GM18951 (cell line): ENCODE results near the gene SORL1-AS1.
A peak's percentile ranks its signal among the peaks of the same experiment; 100 is the strongest.

Source experiments
- POLR2A ChIP-seq: IDR thresholded peaks from 4 replicates; pipeline ENCODE4 v1.6.1; 2011; ENCODE audit warnings: mild to moderate bottlenecking; ENCODE audit not compliant: insufficient read length, insufficient read depth; ENCODE audit errors: extremely low read depth
- in situ Hi-C: fragments of 300-500 bp; cut with MboI; formaldehyde crosslinking; loops from one replicate; pipeline ENCODE4 v1.12.0; 2022; ENCODE audit warnings: low sequenced_read_pairs, mixed read lengths, inconsistent platforms; ENCODE audit not compliant: unreplicated experiment

SORL1-AS1 gene

DNA sequence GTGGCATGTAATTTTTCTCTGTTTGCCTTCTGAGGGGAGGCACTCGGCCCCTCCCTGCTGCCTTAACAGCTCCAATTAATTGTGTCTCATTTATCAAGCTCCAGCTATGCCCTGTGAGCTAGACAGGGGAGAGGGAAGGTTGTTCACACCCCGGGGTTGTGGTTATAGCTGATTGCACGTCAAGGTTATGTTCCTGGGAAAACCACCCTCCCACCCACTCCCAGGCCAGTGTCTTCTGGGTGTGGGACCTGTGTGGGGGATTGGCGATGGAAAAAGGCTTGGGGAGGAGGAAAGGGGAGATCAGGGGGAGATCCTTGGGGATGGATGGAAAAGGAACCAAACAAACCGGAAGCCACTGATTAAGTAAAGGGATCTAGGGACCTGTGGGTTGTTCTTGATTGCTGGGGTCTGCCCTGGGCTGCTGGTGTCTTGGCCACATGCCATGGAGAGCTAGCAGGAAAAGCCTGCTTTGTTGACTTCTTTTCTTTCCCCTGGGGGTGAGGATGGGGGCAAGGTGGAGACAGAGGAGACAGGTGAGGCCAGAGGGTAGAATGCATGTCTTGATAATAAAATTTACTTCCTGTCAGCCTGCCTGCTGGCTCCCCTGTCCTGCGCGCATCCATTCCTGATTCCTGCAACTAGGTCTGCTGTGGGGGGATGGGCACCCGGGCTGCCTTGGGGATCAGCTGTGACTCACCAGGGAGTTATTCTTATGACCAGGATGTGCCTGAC is 13.5 kb upstream of the SORL1-AS1 start:
- in situ Hi-C loops = no loop called here

DNA sequence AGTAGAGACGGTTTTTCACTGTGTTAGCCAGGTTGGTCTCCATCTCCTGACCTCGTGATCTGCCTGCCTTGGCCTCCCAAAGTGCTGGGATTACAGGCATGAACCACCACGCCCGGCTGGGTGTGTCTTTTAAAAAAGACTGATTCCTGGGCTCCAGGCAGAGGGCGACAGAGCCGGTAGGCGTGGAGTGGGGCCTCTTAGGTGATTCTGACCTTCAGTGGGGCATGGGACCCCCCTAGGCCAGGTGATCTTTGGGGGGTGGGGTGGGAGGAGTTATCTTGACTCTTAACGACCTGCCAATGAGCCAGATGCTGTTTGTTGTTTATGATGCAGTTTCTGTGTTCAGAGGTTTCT is 12.9 kb upstream of the SORL1-AS1 start:
- in situ Hi-C loops = no loop called here
- no peak for TF ChIP-seq POLR2A

More for the DNA sequence above, 13.5 kb upstream of the SORL1-AS1 start:
- no peak for TF ChIP-seq POLR2A

DNA sequence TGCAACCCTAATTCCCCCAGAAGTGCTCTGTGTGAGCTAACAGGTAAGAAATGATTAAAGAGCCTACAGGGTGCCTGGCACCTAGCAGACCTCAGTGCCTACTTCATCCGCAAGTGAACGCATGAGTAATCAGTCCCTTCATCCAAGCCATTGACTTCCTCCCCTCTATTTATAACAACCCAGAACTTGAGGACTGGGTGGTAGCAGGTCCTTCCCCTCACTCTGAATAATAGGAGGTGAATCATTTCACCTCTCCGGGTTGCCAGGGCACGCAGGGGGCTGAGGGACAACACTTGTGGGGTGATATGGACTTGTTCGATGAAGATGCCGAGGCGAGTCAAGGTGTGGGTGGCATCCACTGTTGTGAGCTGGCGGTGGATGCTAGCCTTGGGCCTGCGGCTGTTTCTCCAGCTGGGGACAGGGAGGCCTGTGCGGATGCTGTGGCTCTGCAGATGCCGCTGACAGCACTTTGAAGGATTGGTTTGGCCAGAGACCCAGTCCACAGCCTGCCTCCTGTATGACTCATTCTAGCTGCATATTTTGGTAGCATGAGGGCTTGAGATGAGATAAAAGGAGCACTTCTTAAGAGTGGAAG is 11.7 kb upstream of the SORL1-AS1 start:
- peak; percentile 38 for TF ChIP-seq POLR2A
- in situ Hi-C loops = no loop called here

DNA sequence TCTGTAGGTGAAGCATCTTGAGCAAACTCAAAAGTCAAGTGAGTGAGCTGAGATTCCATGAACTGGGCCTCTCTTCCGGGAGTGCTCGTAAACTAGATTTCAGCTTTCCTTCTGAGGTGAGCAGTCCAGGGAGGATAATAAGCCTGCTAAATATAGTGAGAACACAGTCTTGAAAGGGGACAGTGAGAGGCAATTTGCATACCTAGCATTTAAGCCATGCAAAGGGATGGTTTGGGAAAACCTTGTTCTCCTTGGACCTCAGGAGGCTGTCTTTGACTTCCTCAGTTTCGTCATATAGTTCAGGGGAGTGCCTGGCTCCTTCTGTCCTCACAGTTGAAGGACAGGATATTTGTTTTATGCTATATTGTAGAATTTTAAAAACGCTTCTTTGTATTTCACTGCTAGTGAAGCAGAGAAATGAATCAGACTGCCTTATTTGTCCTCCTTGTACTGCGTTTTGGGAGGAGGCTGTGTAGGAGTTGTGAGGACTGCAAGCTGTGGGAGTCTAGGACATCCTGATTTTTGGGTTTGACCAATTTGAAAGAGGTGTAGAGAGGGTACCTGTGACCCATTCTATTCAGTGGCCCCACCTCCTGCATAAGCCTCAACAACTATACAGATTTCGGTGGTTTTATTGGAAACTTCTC is 11.0 kb upstream of the SORL1-AS1 start:
- no peak for TF ChIP-seq POLR2A
- in situ Hi-C loops = no loop called here

DNA sequence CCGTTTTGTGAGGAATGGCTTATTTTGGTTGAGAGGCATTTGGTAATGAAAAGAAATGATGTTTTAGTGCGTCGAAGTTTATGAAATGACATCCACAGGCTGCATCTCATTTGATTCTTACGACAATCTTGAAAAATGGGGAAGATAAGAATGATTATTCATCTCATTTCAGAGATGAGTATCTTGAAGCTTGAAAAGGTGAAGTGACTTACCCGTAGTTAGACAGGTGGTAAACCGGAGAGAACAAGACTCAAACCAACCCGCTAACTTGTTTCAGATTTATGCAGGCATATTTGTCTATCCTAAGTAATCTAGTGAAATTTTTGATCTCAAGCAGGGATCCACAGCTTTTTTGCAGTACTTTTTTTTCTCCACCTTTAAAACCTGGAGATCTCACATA is 9.1 kb upstream of the SORL1-AS1 start:
- in situ Hi-C loops = no loop called here
- TF ChIP-seq POLR2A = no peak

DNA sequence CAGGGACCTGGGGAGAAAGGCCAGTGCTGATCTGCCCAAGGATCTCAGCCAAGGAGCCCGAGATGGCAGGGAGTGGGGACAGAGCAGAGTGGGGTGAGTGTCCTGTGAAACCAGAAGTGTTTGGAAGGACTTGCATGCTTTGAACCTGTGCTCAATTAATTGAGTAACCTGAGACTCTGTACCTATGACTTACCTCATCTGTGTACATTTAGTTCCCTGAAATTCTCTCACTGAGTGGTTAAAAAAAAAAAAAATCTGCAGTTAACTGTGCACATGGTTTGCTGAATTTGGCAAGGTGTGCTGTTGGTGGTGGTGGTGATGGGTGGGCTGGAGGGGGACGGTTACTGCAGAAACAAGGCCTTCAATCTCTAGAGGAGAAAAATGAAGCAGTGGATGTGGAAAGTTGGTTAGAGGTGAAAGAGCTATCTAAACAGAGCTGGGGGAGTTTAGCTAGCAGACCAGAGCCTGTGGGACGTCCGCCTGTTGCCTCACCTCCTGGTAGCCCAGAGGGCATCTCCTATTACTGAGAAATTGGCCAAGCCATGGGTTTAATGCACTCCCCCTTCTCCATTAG is 8.3 kb upstream of the SORL1-AS1 start:
- TF ChIP-seq POLR2A = no peak
- in situ Hi-C loops = no loop called here

DNA sequence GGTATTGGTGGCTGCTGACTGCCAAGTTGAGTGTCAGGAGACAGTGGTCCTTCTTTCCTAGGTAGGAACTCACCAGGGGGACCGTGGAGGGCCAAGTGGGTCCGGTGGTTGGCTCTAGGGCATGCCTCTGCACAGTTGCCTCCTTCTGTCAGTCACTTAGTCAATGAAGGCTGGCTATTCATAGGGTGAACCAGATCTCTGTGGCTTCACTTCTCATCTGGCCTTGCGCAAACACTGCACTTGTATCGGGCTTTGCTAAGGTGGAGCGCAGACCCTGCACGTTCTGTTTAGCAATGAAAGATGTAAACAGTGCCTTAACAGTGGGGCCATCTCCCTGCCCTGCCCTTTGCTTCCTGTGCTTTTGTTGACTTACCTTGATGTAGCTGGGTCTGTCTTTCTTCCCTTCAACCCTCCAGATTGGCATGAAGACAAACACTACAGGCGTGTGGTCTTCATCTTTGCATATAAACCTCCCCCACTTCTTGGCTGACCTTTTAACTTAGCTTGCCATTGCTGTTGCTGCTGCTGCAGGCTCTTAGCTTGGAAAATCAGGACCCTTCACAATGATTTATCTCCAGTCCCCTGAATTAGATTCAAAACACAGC is 6.7 kb upstream of the SORL1-AS1 start:
- TF ChIP-seq POLR2A = no peak
- in situ Hi-C loops = no loop called here

DNA sequence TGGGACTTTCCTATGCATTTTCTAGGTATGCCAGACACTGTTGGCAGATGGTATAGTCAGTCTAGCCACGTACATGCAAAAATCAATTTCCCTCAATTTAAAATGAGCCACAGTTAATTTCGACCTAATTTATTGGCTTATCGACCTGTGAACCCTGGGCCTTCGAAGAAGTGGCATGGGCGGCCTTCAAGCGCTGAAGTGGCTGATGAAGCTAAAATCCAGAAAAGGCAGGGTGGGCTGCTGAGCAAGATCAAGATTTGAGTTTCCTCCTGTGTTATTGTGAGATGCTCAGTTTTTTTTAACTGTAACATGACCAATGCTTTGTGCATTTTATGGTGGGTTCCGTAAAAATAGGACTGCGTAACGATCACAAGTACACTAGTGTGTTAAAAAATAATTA is 5.8 kb upstream of the SORL1-AS1 start:
- in situ Hi-C loops = no loop called here
- no peak for TF ChIP-seq POLR2A

DNA sequence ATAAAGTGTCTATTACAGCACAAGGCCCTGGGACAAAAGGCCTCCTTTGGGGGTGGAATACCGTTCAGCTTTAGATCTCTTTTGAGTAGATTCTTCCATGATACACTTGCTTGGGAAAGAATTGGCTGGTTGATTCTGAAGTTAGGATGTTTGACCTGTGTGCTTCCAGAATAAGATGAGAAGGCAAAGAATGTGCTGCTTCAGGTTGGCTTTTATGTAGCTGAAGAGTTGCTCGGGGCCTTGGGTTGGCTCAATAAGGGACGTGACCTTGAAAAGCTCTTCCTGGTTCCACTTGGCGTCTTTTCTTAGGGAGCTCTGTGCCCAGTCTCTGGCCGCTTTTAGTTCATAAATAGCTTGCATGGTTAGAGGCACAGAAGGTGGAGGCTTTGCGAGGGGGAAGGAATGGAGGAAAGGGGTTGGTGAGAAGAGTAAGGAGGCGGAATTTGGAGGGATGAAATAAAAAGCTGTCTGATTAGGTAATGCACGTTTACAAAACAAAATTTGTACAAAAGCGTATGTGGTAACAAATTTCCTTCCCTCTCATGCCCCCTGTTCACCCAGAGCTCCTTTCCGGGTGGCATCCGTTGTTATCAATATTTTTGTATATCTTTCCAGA is 4.2 kb upstream of the SORL1-AS1 start:
- no peak for TF ChIP-seq POLR2A
- in situ Hi-C loops = no loop called here

DNA sequence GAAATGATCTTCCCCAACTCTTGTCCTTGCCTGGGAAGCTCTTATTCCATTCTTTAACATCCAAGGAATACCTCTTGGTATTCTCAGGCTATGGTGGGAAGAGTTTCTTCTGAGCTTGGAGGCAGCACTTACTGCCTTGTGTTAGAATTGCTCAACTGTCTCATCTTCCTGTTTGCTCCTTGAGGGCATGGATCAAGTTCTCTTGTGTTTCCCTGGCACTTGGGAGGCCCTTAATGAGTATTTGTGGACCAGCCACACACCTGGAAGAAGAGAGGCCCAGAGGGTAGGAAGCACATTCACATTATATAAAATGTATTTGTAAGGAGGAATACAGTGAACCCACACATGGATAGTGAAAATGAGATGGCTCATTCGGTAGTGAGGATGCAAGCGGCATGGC is 3.4 kb upstream of the SORL1-AS1 start:
- in situ Hi-C loops = no loop called here
- no peak for TF ChIP-seq POLR2A

DNA sequence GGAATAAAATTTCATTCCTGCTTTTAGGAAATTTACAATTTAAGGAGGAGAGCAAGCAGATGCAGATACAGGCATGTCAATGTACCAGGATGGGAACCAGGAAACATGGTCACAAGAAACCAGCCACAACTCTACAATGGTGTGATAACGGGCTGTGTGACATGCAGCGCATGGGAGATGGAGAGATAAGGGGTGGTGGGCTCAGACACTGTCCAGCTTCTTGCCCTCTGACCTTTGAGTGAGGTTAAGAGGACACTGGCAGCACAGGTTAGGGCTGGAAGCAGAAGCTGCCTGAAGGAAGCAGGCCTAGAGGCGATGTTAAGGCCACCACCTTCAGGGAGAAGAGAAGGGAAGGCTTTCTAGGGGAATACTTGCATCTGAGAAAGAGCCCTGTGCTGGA is 2.3 kb upstream of the SORL1-AS1 start:
- TF ChIP-seq POLR2A = no peak
- in situ Hi-C loops = no loop called here

DNA sequence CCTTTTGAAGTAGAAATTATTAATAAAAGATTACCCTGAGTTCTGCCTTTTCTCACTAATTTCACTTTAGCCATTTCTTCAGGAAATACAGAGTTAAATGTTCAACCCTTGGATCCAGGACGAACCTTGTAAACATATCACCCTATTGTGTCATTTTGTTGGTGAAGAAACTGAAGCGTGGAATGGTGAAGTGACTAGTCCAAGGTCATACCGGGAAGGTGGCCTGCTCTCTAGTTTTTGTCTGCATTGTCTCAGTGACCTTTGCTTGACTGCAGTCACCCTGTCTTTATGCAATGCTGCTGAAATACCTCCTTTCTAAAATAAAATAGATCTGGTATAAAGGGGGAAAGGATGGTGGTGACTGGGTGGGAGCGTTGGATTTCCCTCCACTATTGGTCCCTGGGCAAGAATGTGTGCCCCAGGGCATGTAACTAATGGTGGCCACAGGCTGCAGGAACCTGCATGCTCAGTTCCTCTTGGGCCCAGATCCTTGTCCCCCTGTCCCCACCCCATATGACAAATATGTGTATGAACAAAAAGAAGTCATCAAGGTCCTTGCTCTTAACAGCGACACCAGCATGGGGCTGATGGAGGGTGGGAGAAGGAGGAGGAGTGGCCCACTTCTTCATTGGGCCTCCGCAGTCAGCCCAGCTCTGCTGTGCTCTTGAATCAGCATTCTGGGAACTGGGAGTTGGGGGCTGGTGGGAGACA is 977 bp upstream of the SORL1-AS1 start:
- no peak for TF ChIP-seq POLR2A
- in situ Hi-C loops = no loop called here
